Thoracic aorta (tissue), 2 donors: Measurements from ENCODE around the gene MASP2. TPM values are rescaled to one million over a fixed set of nuclear protein-coding genes. Genes with fewer than 3 reads are reported as not detected.

Experiments
- ATAC-seq: fragments of 150-250 bp; one replicate; pipeline ENCODE4 v1.8.0; 2017; ENCODE audit warnings: low read depth; ENCODE audit not compliant: insufficient number of reproducible peaks, low FRiP score
- DNase-seq: peaks from one replicate; pipeline ENCODE4 v3.0.0-alpha.2; 2020; ENCODE audit warnings: low spot score
- H3K27ac ChIP-seq, 2 donors: fragments of 200-600 bp; sonication (generic); 1 replicate in 1 of 2; 2 replicates in 1 of 2; pipeline ENCODE4 v1.5.1; 2016; ENCODE audit warnings: mild to moderate bottlenecking in 2 of 2, moderate library complexity in 2 of 2
- H3K27me3 ChIP-seq: fragments of 200-600 bp; sonication (generic); replicated peaks from 2 replicates; pipeline ENCODE4 v1.6.0; 2016; ENCODE audit warnings: mild to moderate bottlenecking; ENCODE audit not compliant: insufficient read depth
- H3K36me3 ChIP-seq: fragments of 200-600 bp; sonication (generic); one replicate; pipeline ENCODE4 v1.5.1; 2016
- H3K4me1 ChIP-seq, 2 donors: fragments of 200-600 bp; sonication (generic); 1 replicate in 1 of 2; 2 replicates in 1 of 2; pipeline versions ENCODE4 v1.5.1 to v1.6.0; 2016; ENCODE audit warnings: low read depth in 2 of 2, mild to moderate bottlenecking in 1 of 2; ENCODE audit not compliant: control insufficient read depth in 1 of 2
- H3K4me3 ChIP-seq: fragments of 200-600 bp; sonication (generic); 2 replicates; pipeline ENCODE4 v1.5.1; 2016; ENCODE audit warnings: mild to moderate bottlenecking
- H3K9me3 ChIP-seq: fragments of 200-600 bp; sonication (generic); 2 replicates; pipeline ENCODE4 v1.5.1; 2016
- CTCF ChIP-seq: fragments of 200-600 bp; sonication (generic); IDR thresholded peaks from one replicate; pipeline ENCODE4 v1.5.1; 2019; ENCODE audit warnings: antibody characterized with exemption
- total RNA-seq, 2 donors: library from RNA; depleted of rRNA; stranded (reverse); fragments of >200 nt; gene quantifications; one replicate each; pipeline versions ENCODE4 v1.1.0 to v1.2.3, GENCODE V29; 2016

The MASP2 gene
- total RNA-seq, 2 donors from 2014 or later: not detected

- peaks cover 20% of the 10 kb centered on the region for H3K36me3 ChIP-seq
- TF ChIP-seq CTCF: no peak
Measured at GRCh38 chr1:11028018-11028417, 19.0 kb downstream of the MASP2 start.

GRCh38 chr1:11027316-11027715, 19.7 kb downstream of the MASP2 start:
- H3K27me3 ChIP-seq: no peaks in the 10 kb centered on the region
- H3K9me3 ChIP-seq: no peaks in the 10 kb centered on the region
- H3K36me3 ChIP-seq: peaks cover 27% of the 10 kb centered on the region
- no peak overlapping the region for H3K27ac ChIP-seq
- no peak for ATAC-seq
- no peak overlapping the region for H3K4me3 ChIP-seq
- no peak for TF ChIP-seq CTCF
- H3K4me1 ChIP-seq: peaks cover 5 to 12% of the 10 kb centered on the region in 2 donors
- no peak for DNase-seq

More at GRCh38 chr1:11028018-11028417, 19.0 kb downstream of the MASP2 start:
- Histone ChIP-seq H3K4me1 (peaks cover 5 to 12% of the 10 kb centered on the region in 2 donors), H3K9me3 (no peaks in the 10 kb centered on the region), H3K27me3 (no peaks in the 10 kb centered on the region), H3K27ac (no peak overlapping the region), H3K4me3 (no peak overlapping the region)
- no peak for DNase-seq
- no peak for ATAC-seq

DNA sequence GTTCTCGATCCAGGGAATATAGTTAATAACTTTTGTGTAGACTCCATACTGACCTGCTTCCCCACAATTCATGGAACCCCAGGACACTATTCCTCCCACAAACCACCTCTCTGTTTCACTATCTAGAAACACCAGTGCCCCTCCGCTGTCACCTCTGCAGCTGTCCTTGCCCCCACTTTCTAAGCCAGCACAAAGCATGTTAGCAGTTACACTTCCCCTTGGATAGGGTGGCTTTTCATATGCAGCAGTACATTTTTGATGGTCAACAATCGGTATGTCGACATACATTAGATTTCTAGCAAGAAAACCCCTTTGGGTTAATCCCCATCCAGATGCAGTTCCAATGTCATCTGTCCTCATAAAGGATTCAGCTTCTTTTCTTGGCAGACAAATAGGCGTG, 20.1 kb downstream of the MASP2 start:
- Histone ChIP-seq H3K27ac (no peak overlapping the region), H3K9me3 (no peaks in the 10 kb centered on the region), H3K4me1 (peaks cover 5 to 12% of the 10 kb centered on the region in 2 donors), H3K36me3 (peaks cover 32% of the 10 kb centered on the region), H3K27me3 (no peaks in the 10 kb centered on the region), H3K4me3 (no peak overlapping the region)
- ATAC-seq (no peak), DNase-seq (no peak)
- no peak for TF ChIP-seq CTCF

DNA sequence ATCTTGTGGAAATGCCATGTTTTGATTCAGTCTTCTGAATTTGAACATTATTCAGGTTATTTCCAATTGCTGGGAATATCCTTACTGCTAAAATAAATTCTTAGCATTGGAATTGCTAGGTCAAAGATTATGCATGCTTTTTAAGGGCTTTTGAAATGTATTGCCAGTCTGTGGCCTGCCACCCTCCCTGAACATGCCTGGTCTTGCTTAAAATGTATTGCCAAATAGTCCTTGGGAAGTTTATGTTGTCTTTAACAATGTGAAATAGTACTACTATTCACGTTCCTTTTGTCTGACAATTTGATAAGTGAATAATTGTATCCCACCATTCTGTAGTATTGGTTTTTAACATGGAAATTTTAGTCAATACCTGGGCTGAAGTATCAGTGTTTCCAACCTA, 21.0 kb downstream of the MASP2 start:
- TF ChIP-seq CTCF: no peak
- Histone ChIP-seq H3K4me3 (no peak overlapping the region), H3K36me3 (peaks cover 40% of the 10 kb centered on the region), H3K27me3 (no peaks in the 10 kb centered on the region), H3K4me1 (peaks cover 5 to 12% of the 10 kb centered on the region in 2 donors), H3K9me3 (no peaks in the 10 kb centered on the region), H3K27ac (no peak overlapping the region)
- DNase-seq: no peak
- no peak for ATAC-seq

- Histone ChIP-seq H3K9me3 (no peaks in the 10 kb centered on the region), H3K27me3 (no peaks in the 10 kb centered on the region), H3K4me3 (no peak overlapping the region), H3K4me1 (peaks cover 5 to 12% of the 10 kb centered on the region in 2 donors), H3K36me3 (peaks cover 44% of the 10 kb centered on the region), H3K27ac (no peak overlapping the region)
- TF ChIP-seq CTCF: no peak
- no peak for ATAC-seq
- DNase-seq: no peak
Measured at GRCh38 chr1:11025618-11026017, 21.4 kb downstream of the MASP2 start.
